Adrenal gland (tissue), 12 donors: ENCODE results near the gene AHNAK. TPM values are rescaled to one million over a fixed set of nuclear protein-coding genes. Genes with fewer than 3 reads are reported as not detected.
"Not testable (repeated sequence)": the region's sequence is repeated elsewhere in the genome, so short reads cannot be mapped to it uniquely, and the experiment has no call there.

Experiments used
- DNase-seq, 7 donors: peaks; one replicate each; pipeline ENCODE4 v3.0.0-alpha.2; 2019 to 2020
- H3K27ac ChIP-seq, 5 donors: fragments of 200-600 bp; sonication (generic) in 4 of 5; 1 replicate in 3 of 5; 2 replicates in 2 of 5; pipeline versions ENCODE4 v1.5.1 to v1.8.0; 2016 to 2020; ENCODE audit warnings: mild to moderate bottlenecking in 1 of 5
- H3K27me3 ChIP-seq: fragments of 200-600 bp; 2 replicates; pipeline ENCODE4 v1.8.0; 2021
- H3K36me3 ChIP-seq, 2 donors: fragments of 200-600 bp; replicated peaks in 1 of 2; 1 replicate in 1 of 2; 2 replicates in 1 of 2; pipeline versions ENCODE4 v1.5.1 to v1.8.0; 2018 to 2022
- H3K4me1 ChIP-seq, 2 donors: fragments of 200-600 bp; replicated peaks in 1 of 2; 1 replicate in 1 of 2; 2 replicates in 1 of 2; pipeline versions ENCODE4 v1.5.1 to v1.8.0; 2018 to 2021
- H3K4me3 ChIP-seq, 4 donors: fragments of 200-600 bp; sonication (generic) in 3 of 4; one replicate each; pipeline ENCODE4 v1.5.1; 2016 to 2018
- H3K9me3 ChIP-seq, 3 donors: fragments of 200-600 bp; sonication (generic) in 1 of 3; replicated peaks in 1 of 3; 1 replicate in 2 of 3; 2 replicates in 1 of 3; pipeline versions ENCODE4 v1.5.1 to v1.8.0; 2016 to 2021
- POLR2A ChIP-seq, 2 donors: fragments of 450-650 bp; IDR thresholded peaks; one replicate each; pipeline ENCODE4 v1.6.1; 2017; ENCODE audit warnings: antibody characterized with exemption in 2 of 2, mild to moderate bottlenecking in 2 of 2, moderate library complexity in 1 of 2
- WGBS, 4 donors: extraction: QIAGEN DNeasy Blood & Tissue Kit in 2 of 4; methylation state at CpG; one replicate each; pipeline versions ENCODE4 v1.1.5 to v1.1.7; 2013 to 2017; 5-methylcytosine and 5-hydroxymethylcytosine counted together
- intact Hi-C, 2 donors: fragments of 100-400 bp; cut with DNase I; formaldehyde crosslinking; loops; one replicate each; pipeline versions ENCODE4 v1.14.1 to v1.15.0; 2022 to 2023
- microRNA-seq, 3 donors: library from miRNA; unstranded; fragments of <30 nt; microRNA quantifications; one replicate each; pipeline ENCODE4, GENCODE V29; 2017 to 2020
- polyA plus RNA-seq, 3 donors: library from polyadenylated mRNA; stranded (reverse); fragments of 200-250 nt in 2 of 3; fragments of 350-450 nt in 1 of 3; fragmentation: Illumina TruSeq in 1 of 3; extraction: RNeasy Lipid Tissue Mini Kit (QIAGEN cat#74804) in 1 of 3; gene quantifications; one replicate each; pipeline ENCODE4 v1.2.3, GENCODE V29; 2013 to 2014
- small RNA-seq, 2 donors: library from RNA; depleted of rRNA; stranded (forward); fragments of <200 nt; gene quantifications; one replicate each; pipeline ENCODE3, GENCODE V24; 2016
- total RNA-seq, 9 donors: library from RNA; depleted of rRNA in 4 of 9; stranded (reverse); fragments of >200 nt in 4 of 9; fragments of 120-200 nt in 1 of 9; fragmentation: NEBNext Ultra II Directional in 1 of 9; extraction: Animal tissue kit (Norgen Biotek cat#: 25700) in 1 of 9; gene quantifications; one replicate each; pipeline versions ENCODE4 v1.1.0 to v1.2.4, GENCODE V29; 2013 to 2023
- TF ChIP-seq, protein P1 (sequence below), 6 experiments: fragments of 450-650 bp in 4 of 6; fragments of 200-600 bp in 2 of 6; sonication (generic) in 1 of 6; IDR thresholded peaks; 1 replicate in 5 of 6; 2 replicates in 1 of 6; pipeline versions ENCODE4 v1.5.1 to v1.8.0; 2016 to 2021; ENCODE audit warnings: antibody characterized with exemption in 6 of 6, mild to moderate bottlenecking in 2 of 6, moderate library complexity in 1 of 6
- donor health status: healthy with polysubstance abuse.
- donor health status: Bipolar disorder and iron deficiency.
- donor health status: DM: yes; HTN: yes; CAD: no.
- donor health status: DM: no; HTN: no; CAD: no.
- donor health status: DM: no; HTN: no; CAD: no.
- donor health status: DM: yes; HTN: yes; CAD: no.

The AHNAK gene
- total and polyA plus RNA-seq, 12 donors = 32.0 to 307 (median 175) TPM

- no peaks in the 10 kb centered on the region for H3K36me3 ChIP-seq
- intact Hi-C loops = no loop called here
- no peak for DNase-seq
- H3K4me1 ChIP-seq = no peaks in the 10 kb centered on the region
- no peaks in the 10 kb centered on the region for H3K9me3 ChIP-seq
- TF ChIP-seq, protein P1, sequence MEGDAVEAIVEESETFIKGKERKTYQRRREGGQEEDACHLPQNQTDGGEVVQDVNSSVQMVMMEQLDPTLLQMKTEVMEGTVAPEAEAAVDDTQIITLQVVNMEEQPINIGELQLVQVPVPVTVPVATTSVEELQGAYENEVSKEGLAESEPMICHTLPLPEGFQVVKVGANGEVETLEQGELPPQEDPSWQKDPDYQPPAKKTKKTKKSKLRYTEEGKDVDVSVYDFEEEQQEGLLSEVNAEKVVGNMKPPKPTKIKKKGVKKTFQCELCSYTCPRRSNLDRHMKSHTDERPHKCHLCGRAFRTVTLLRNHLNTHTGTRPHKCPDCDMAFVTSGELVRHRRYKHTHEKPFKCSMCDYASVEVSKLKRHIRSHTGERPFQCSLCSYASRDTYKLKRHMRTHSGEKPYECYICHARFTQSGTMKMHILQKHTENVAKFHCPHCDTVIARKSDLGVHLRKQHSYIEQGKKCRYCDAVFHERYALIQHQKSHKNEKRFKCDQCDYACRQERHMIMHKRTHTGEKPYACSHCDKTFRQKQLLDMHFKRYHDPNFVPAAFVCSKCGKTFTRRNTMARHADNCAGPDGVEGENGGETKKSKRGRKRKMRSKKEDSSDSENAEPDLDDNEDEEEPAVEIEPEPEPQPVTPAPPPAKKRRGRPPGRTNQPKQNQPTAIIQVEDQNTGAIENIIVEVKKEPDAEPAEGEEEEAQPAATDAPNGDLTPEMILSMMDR (IDR thresholded peaks at IDR 0.05) = no peak
- no peak for TF ChIP-seq POLR2A (IDR thresholded peaks at IDR 0.05)
- no peak overlapping the region for H3K27ac ChIP-seq
- no peak overlapping the region for H3K4me3 ChIP-seq
- WGBS, 4 donors = 81 to 87% (median 83%) methylated on average over 11 of the region's 11 CpGs
- H3K27me3 ChIP-seq = no peaks in the 10 kb centered on the region
Measured at GRCh38 chr11:62388999-62389398, 157.6 kb downstream of the AHNAK start.

- DNase-seq = no peak
- Histone ChIP-seq H3K27ac (no peak overlapping the region), H3K4me3 (no peak overlapping the region), H3K9me3 (no peaks in the 10 kb centered on the region), H3K27me3 (no peaks in the 10 kb centered on the region), H3K4me1 (no peaks in the 10 kb centered on the region), H3K36me3 (no peaks in the 10 kb centered on the region)
- TF ChIP-seq, protein P1 (IDR thresholded peaks at IDR 0.05) = no peak
- no peak for TF ChIP-seq POLR2A (IDR thresholded peaks at IDR 0.05)
- WGBS, 4 donors = 90 to 96% (median 92%) methylated on average over 3 of the region's 3 CpGs
- intact Hi-C loops = no loop called here
Measured at GRCh38 chr11:62387381-62387780, 159.2 kb downstream of the AHNAK start.

DNA sequence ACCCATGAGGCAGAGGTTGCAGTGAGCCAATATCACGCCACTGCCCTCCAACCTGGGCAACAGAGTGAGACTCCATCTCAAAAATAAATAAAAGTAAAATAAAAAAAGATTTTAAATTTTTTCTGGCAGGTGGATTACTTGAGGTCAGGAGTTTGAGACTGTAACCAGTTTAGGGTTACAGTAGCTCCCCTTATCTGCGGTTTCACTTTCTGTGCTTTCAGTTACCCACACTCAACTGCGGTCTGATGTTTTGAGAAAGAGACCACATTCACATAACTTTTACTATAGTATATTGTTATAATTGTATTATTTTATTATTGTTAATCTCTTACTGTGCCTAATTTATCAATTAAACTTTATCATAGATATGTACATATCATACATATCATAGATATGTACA is 160.5 kb downstream of the AHNAK start:
- H3K9me3 ChIP-seq, H3K27ac ChIP-seq, H3K4me3 ChIP-seq, H3K36me3 ChIP-seq, H3K4me1 ChIP-seq, intact Hi-C loops, H3K27me3 ChIP-seq: not testable (repeated sequence)
- DNase-seq = peak in 1 of 7 donors; percentile 11
- WGBS, 4 donors = 85 to 91% (median 90%) methylated on average over 3 of the region's 3 CpGs

DNA sequence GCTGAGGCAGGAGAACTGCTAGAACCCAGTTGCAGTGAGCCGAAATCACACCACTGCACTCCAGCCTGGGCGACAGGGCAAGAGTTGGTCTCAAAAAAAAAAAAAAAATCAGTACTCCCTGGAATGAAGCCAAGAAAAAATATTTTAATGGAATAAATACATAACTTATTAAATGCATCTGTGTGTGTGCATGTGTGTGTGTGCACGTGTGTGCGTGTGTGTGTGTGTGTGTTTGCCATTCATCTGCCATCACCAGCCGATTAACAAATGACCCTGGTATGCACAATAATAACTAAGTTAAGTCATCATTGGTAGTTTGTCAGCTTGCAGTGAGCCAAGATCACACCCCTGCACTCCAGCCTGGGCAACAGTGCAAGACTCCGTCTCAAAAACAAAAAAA is 162.8 kb downstream of the AHNAK start:
- no peak for TF ChIP-seq POLR2A (IDR thresholded peaks at IDR 0.05)
- TF ChIP-seq, protein P1 (IDR thresholded peaks at IDR 0.05) = no peak
- Histone ChIP-seq H3K27me3 (no peaks in the 10 kb centered on the region), H3K4me1 (peaks cover 0 to 3% of the 10 kb centered on the region in 2 donors), H3K4me3 (no peak overlapping the region), H3K27ac (no peak overlapping the region), H3K36me3 (no peaks in the 10 kb centered on the region), H3K9me3 (no peaks in the 10 kb centered on the region)
- DNase-seq = no peak
- 72 to 77% (median 73%) methylated on average over 6 of the region's 6 CpGs for WGBS, 4 donors
- intact Hi-C loops = loop anchor here in 1 of 2 donors (5.0 kb wide), 1 partner anchor 308 kb away; no protein-coding TSS in a partner anchor

Small RNA genes within 50 kb of the gene (microRNA-seq; reads per million reads assigned to microRNA genes)
- gene MIR6747 = 0 to 1.1 (median 0.57) reads per million in 3 donors

Small RNA genes within 50 kb of the gene (small RNA-seq; reads per million reads assigned to genes)
- gene EEF1G (0 reads per million in 2 donors), gene MIR6747 (0 to 0.08 reads per million in 2 donors)

Other genes starting within 250 kb of the AHNAK start
- gene SCGB1D4, start 247.7 kb downstream of the AHNAK start, total RNA-seq = not detected
- gene SCGB1D4, start 247.7 kb downstream of the AHNAK start, polyA plus RNA-seq = not detected
- 10 to 100 TPM in 1 of 9 donors, 1 to 10 TPM in 7, under 1 TPM in 1; 0.48 to 17.2 (median 4.8) TPM for gene ASRGL1, start 209.4 kb downstream of the AHNAK start, total RNA-seq
- 1 to 10 TPM; 3.6 to 6.8 (median 4.0) TPM for gene ASRGL1, start 209.4 kb downstream of the AHNAK start, polyA plus RNA-seq
- gene SCGB1A1, start 127.8 kb downstream of the AHNAK start, total RNA-seq = 1 to 10 TPM in 2 of 9 donors, not detected in 7; 1.7 to 3.1 TPM
- gene SCGB1A1, start 127.8 kb downstream of the AHNAK start, polyA plus RNA-seq = 1 to 10 TPM in 1 of 3 donors, not detected in 2; 1.5 TPM
- gene EEF1G, start 27.1 kb upstream of the AHNAK start, total RNA-seq = 1,000 to 10,000 TPM in 7 of 9 donors, 100 to 1,000 TPM in 2; 943 to 1,585 (median 1,192) TPM
- 1,000 to 10,000 TPM in 1 of 3 donors, 100 to 1,000 TPM in 2; 646 to 1,257 (median 934) TPM for gene EEF1G, start 27.1 kb upstream of the AHNAK start, polyA plus RNA-seq
- gene TUT1, start 44.7 kb upstream of the AHNAK start, total RNA-seq = 10 to 100 TPM in 7 of 9 donors, 1 to 10 TPM in 2; 7.0 to 32.4 (median 14.9) TPM
- gene TUT1, start 44.7 kb upstream of the AHNAK start, polyA plus RNA-seq = 10 to 100 TPM in 2 of 3 donors, 1 to 10 TPM in 1; 9.4 to 67.6 (median 34.0) TPM
- gene MTA2, start 55.1 kb upstream of the AHNAK start, total RNA-seq = 10 to 100 TPM; 63.9 to 97.3 (median 73.6) TPM
- 10 to 100 TPM; 66.5 to 82.4 (median 73.5) TPM for gene MTA2, start 55.1 kb upstream of the AHNAK start, polyA plus RNA-seq
- 10 to 100 TPM; 13.0 to 97.9 (median 35.4) TPM for gene EML3, start 66.0 kb upstream of the AHNAK start, total RNA-seq
- 100 to 1,000 TPM in 2 of 3 donors, 1 to 10 TPM in 1; 9.7 to 198 (median 139) TPM for gene EML3, start 66.0 kb upstream of the AHNAK start, polyA plus RNA-seq
- 10 to 100 TPM in 3 of 9 donors, 1 to 10 TPM in 6; 1.6 to 22.3 (median 4.9) TPM for gene ROM1, start 66.5 kb upstream of the AHNAK start, total RNA-seq
- 10 to 100 TPM in 2 of 3 donors, 1 to 10 TPM in 1; 5.1 to 11.3 (median 11.1) TPM for gene ROM1, start 66.5 kb upstream of the AHNAK start, polyA plus RNA-seq
- gene B3GAT3, start 75.2 kb upstream of the AHNAK start, total RNA-seq = 10 to 100 TPM; 25.3 to 56.6 (median 34.5) TPM
- 10 to 100 TPM in 2 of 3 donors, 1 to 10 TPM in 1; 5.9 to 83.3 (median 60.6) TPM for gene B3GAT3, start 75.2 kb upstream of the AHNAK start, polyA plus RNA-seq
- gene GANAB, start 99.8 kb upstream of the AHNAK start, total RNA-seq = 100 to 1,000 TPM; 105 to 304 (median 182) TPM
- 100 to 1,000 TPM in 1 of 3 donors, 10 to 100 TPM in 2; 90.9 to 177 (median 94.0) TPM for gene GANAB, start 99.8 kb upstream of the AHNAK start, polyA plus RNA-seq
- 10 to 100 TPM in 8 of 9 donors, 1 to 10 TPM in 1; 9.6 to 32.3 (median 25.0) TPM for gene INTS5, start 106.5 kb upstream of the AHNAK start, total RNA-seq
- 1 to 10 TPM; 4.4 to 7.5 (median 4.6) TPM for gene INTS5, start 106.5 kb upstream of the AHNAK start, polyA plus RNA-seq
- 10 to 100 TPM; 42.8 to 87.3 (median 49.8) TPM for gene C11orf98, start 118.4 kb upstream of the AHNAK start, total RNA-seq
- gene C11orf98, start 118.4 kb upstream of the AHNAK start, polyA plus RNA-seq = 100 to 1,000 TPM in 2 of 3 donors, 10 to 100 TPM in 1; 95.8 to 142 (median 104) TPM
- gene CSKMT, start 118.5 kb upstream of the AHNAK start, total RNA-seq = 10 to 100 TPM in 3 of 9 donors, 1 to 10 TPM in 5, not detected in 1; 2.8 to 15.6 (median 8.3) TPM
- 10 to 100 TPM in 2 of 3 donors, 1 to 10 TPM in 1; 1.9 to 37.2 (median 20.6) TPM for gene CSKMT, start 118.5 kb upstream of the AHNAK start, polyA plus RNA-seq
- 10 to 100 TPM; 10.2 to 21.3 (median 15.2) TPM for gene UQCC3, start 124.9 kb upstream of the AHNAK start, total RNA-seq
- gene UQCC3, start 124.9 kb upstream of the AHNAK start, polyA plus RNA-seq = 10 to 100 TPM in 2 of 3 donors, 1 to 10 TPM in 1; 2.2 to 25.7 (median 25.7) TPM
- gene LBHD1, start 125.5 kb upstream of the AHNAK start, total RNA-seq = 10 to 100 TPM in 3 of 9 donors, 1 to 10 TPM in 6; 1.1 to 22.0 (median 8.4) TPM
- 10 to 100 TPM; 16.5 to 30.4 (median 17.5) TPM for gene LBHD1, start 125.5 kb upstream of the AHNAK start, polyA plus RNA-seq
- 100 to 1,000 TPM in 6 of 9 donors, 10 to 100 TPM in 3; 81.3 to 308 (median 139) TPM for gene UBXN1, start 132.3 kb upstream of the AHNAK start, total RNA-seq
- 100 to 1,000 TPM; 114 to 225 (median 177) TPM for gene UBXN1, start 132.3 kb upstream of the AHNAK start, polyA plus RNA-seq
- gene LRRN4CL, start 142.7 kb upstream of the AHNAK start, total RNA-seq = 10 to 100 TPM in 6 of 9 donors, 1 to 10 TPM in 3; 3.1 to 29.9 (median 13.6) TPM
- gene LRRN4CL, start 142.7 kb upstream of the AHNAK start, polyA plus RNA-seq = 1 to 10 TPM; 5.7 to 9.3 (median 6.4) TPM
- gene BSCL2, start 160.6 kb upstream of the AHNAK start, total RNA-seq = 100 to 1,000 TPM in 6 of 9 donors, 10 to 100 TPM in 3; 77.6 to 185 (median 108) TPM
- 100 to 1,000 TPM; 134 to 653 (median 440) TPM for gene BSCL2, start 160.6 kb upstream of the AHNAK start, polyA plus RNA-seq
- 1 to 10 TPM in 3 of 9 donors, under 1 TPM in 4, not detected in 2; 0.39 to 3.2 (median 0.96) TPM for gene GNG3, start 160.9 kb upstream of the AHNAK start, total RNA-seq
- 10 to 100 TPM in 1 of 3 donors, 1 to 10 TPM in 2; 4.1 to 15.7 (median 6.4) TPM for gene GNG3, start 160.9 kb upstream of the AHNAK start, polyA plus RNA-seq
- gene HNRNPUL2, start 180.7 kb upstream of the AHNAK start, total RNA-seq = 10 to 100 TPM in 8 of 9 donors, 1 to 10 TPM in 1; 9.6 to 34.5 (median 17.6) TPM
- 10 to 100 TPM; 23.8 to 40.2 (median 38.1) TPM for gene HNRNPUL2, start 180.7 kb upstream of the AHNAK start, polyA plus RNA-seq
- 10 to 100 TPM; 10.7 to 45.0 (median 27.0) TPM for gene TTC9C, start 181.7 kb upstream of the AHNAK start, total RNA-seq
- 10 to 100 TPM; 36.7 to 93.9 (median 46.3) TPM for gene TTC9C, start 181.7 kb upstream of the AHNAK start, polyA plus RNA-seq
- gene ZBTB3, start 207.4 kb upstream of the AHNAK start, total RNA-seq = 10 to 100 TPM in 6 of 9 donors, 1 to 10 TPM in 3; 6.9 to 19.5 (median 13.6) TPM
- 1 to 10 TPM; 3.0 to 5.6 (median 3.3) TPM for gene ZBTB3, start 207.4 kb upstream of the AHNAK start, polyA plus RNA-seq
- gene POLR2G, start 214.8 kb upstream of the AHNAK start, total RNA-seq = 100 to 1,000 TPM in 1 of 9 donors, 10 to 100 TPM in 8; 58.2 to 195 (median 79.8) TPM
- gene POLR2G, start 214.8 kb upstream of the AHNAK start, polyA plus RNA-seq = 100 to 1,000 TPM in 2 of 3 donors, 10 to 100 TPM in 1; 67.6 to 109 (median 108) TPM
- gene TAF6L, start 224.6 kb upstream of the AHNAK start, total RNA-seq = 10 to 100 TPM; 18.3 to 42.3 (median 25.9) TPM
- 10 to 100 TPM; 10.8 to 98.1 (median 41.2) TPM for gene TAF6L, start 224.6 kb upstream of the AHNAK start, polyA plus RNA-seq
- 100 to 1,000 TPM in 3 of 9 donors, 10 to 100 TPM in 6; 55.4 to 217 (median 72.6) TPM for gene TMEM179B, start 240.6 kb upstream of the AHNAK start, total RNA-seq
- 10 to 100 TPM; 37.2 to 97.7 (median 66.6) TPM for gene TMEM179B, start 240.6 kb upstream of the AHNAK start, polyA plus RNA-seq
- 10 to 100 TPM; 12.6 to 49.1 (median 24.7) TPM for gene TMEM223, start 245.2 kb upstream of the AHNAK start, total RNA-seq
- 10 to 100 TPM; 32.0 to 41.3 (median 32.5) TPM for gene TMEM223, start 245.2 kb upstream of the AHNAK start, polyA plus RNA-seq